Spleen (tissue), 11 donors: ENCODE results near the gene DDB1. TPM values are rescaled to one million over a fixed set of nuclear protein-coding genes. Genes with fewer than 3 reads are reported as not detected.

ENCODE experiments used
- DNase-seq: peaks from one replicate; pipeline ENCODE4 v3.0.0-alpha.2; 2020
- H3K27ac ChIP-seq, 8 donors: fragments of 200-600 bp; sonication (generic) in 7 of 8; 1 replicate in 4 of 8; 2 replicates in 4 of 8; pipeline versions ENCODE4 v1.5.0 to v1.8.0; 2016 to 2021; ENCODE audit warnings: inconsistent platforms in 4 of 8, mild to moderate bottlenecking in 4 of 8, moderate library complexity in 1 of 8
- H3K27me3 ChIP-seq, 7 donors: fragments of 200-600 bp; sonication (generic) in 6 of 7; replicated peaks in 1 of 7; 1 replicate in 4 of 7; 2 replicates in 3 of 7; pipeline versions ENCODE4 v1.5.0 to v1.8.0; 2016 to 2021; ENCODE audit warnings: inconsistent platforms in 3 of 7, mild to moderate bottlenecking in 1 of 7
- H3K36me3 ChIP-seq, 6 donors: fragments of 200-600 bp; sonication (generic) in 5 of 6; 1 replicate in 4 of 6; 2 replicates in 2 of 6; pipeline versions ENCODE4 v1.5.0 to v1.8.0; 2016 to 2021; ENCODE audit warnings: inconsistent platforms in 2 of 6
- H3K4me1 ChIP-seq, 6 donors: fragments of 200-600 bp; sonication (generic) in 5 of 6; 1 replicate in 3 of 6; 2 replicates in 3 of 6; pipeline versions ENCODE4 v1.5.0 to v1.8.0; 2016 to 2021; ENCODE audit warnings: inconsistent platforms in 3 of 6
- H3K4me3 ChIP-seq, 8 donors: fragments of 200-600 bp; sonication (generic) in 7 of 8; 1 replicate in 4 of 8; 2 replicates in 4 of 8; pipeline versions ENCODE4 v1.5.0 to v1.8.0; 2016 to 2021; ENCODE audit warnings: inconsistent platforms in 4 of 8, mild to moderate bottlenecking in 4 of 8, moderate library complexity in 2 of 8
- H3K9me3 ChIP-seq, 8 donors: fragments of 200-600 bp; sonication (generic) in 7 of 8; 1 replicate in 4 of 8; 2 replicates in 4 of 8; pipeline versions ENCODE4 v1.5.0 to v1.8.0; 2016 to 2021; ENCODE audit warnings: inconsistent platforms in 4 of 8
- POLR2A ChIP-seq, 3 donors: fragments of 450-650 bp; IDR thresholded peaks; one replicate each; pipeline ENCODE4 v1.5.1; 2017; ENCODE audit warnings: antibody characterized with exemption in 3 of 3, mild to moderate bottlenecking in 1 of 3
- POLR2AphosphoS5 ChIP-seq, 3 donors: sonication (generic); formaldehyde crosslinking; IDR thresholded peaks; one replicate each; pipeline ENCODE4 v1.5.1; 2017; ENCODE audit warnings: antibody characterized with exemption in 3 of 3
- WGBS, 5 donors: extraction: QIAGEN DNeasy Blood & Tissue Kit in 3 of 5; methylation state at CpG; one replicate each; pipeline versions ENCODE4 v1.1.5 to v1.1.7; 2013 to 2018; 5-methylcytosine and 5-hydroxymethylcytosine counted together
- intact Hi-C: fragments of 100-400 bp; cut with DNase I; formaldehyde crosslinking; loops from one replicate; pipeline ENCODE4 v1.15.0; 2023; ENCODE audit warnings: low total_unique reads
- polyA plus RNA-seq, 3 donors: library from polyadenylated mRNA; stranded (reverse); fragments of 200-250 nt; gene quantifications; one replicate each; pipeline ENCODE4 v1.2.1, GENCODE V29; 2013
- total RNA-seq, 7 donors: library from RNA; depleted of rRNA in 3 of 7; stranded (reverse); fragments of >200 nt in 3 of 7; fragmentation: NEBNext Ultra II Directional in 4 of 7; extraction: Animal tissue kit (Norgen Biotek cat#: 25700) in 4 of 7; gene quantifications; one replicate each; pipeline versions ENCODE4 v1.1.0 to v1.2.1, GENCODE V29; 2016 to 2021
- TF ChIP-seq, protein P1 (sequence below), 11 experiments: fragments of 200-600 bp in 7 of 11; fragments of 450-650 bp in 4 of 11; sonication (generic) in 4 of 11; IDR thresholded peaks in 8 of 11; conservative IDR thresholded peaks in 3 of 11; 1 replicate in 7 of 11; 2 replicates in 4 of 11; pipeline versions ENCODE4 v1.4.0 to v1.8.0; 2016 to 2021; ENCODE audit warnings: antibody characterized with exemption in 11 of 11, inconsistent platforms in 4 of 11, mild to moderate bottlenecking in 1 of 11
- donor health status: healthy with polysubstance abuse.
- donor health status: DM: no; HTN: no; CAD: no; lungs with moderate emphysema.
- donor health status: DM: no; HTN: no; CAD: no.
- donor health status: Bipolar disorder and iron deficiency.
- donor health status: healthy.
- donor health status: DM: no; HTN: no; CAD: no.
- donor health status: DM: yes; HTN: yes; CAD: no.

The DDB1 gene
- total and polyA plus RNA-seq, 10 donors = 68.7 to 157 (median 133) TPM

DNA sequence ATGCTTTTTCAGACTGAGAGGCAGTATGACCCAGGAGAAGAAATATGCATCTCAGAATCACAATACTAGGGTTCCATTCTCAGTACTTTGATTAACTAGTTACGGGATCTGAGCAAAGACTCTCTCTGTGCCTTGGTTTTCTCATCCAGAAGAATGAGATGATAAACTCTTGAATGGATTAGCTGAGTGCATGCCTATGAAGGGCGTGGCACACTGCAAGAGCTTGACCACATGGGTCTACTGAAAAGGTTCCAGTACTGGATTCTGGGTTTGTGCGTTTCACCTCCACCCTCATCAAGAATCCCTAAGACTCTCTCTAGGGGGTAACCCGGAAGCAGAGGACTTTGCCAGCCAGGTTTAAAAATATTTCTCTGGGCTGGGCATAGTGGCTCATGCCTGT, 66.3 kb downstream of the DDB1 start:
- no peak for TF ChIP-seq POLR2A (IDR thresholded peaks at IDR 0.05)
- TF ChIP-seq, protein P1, sequence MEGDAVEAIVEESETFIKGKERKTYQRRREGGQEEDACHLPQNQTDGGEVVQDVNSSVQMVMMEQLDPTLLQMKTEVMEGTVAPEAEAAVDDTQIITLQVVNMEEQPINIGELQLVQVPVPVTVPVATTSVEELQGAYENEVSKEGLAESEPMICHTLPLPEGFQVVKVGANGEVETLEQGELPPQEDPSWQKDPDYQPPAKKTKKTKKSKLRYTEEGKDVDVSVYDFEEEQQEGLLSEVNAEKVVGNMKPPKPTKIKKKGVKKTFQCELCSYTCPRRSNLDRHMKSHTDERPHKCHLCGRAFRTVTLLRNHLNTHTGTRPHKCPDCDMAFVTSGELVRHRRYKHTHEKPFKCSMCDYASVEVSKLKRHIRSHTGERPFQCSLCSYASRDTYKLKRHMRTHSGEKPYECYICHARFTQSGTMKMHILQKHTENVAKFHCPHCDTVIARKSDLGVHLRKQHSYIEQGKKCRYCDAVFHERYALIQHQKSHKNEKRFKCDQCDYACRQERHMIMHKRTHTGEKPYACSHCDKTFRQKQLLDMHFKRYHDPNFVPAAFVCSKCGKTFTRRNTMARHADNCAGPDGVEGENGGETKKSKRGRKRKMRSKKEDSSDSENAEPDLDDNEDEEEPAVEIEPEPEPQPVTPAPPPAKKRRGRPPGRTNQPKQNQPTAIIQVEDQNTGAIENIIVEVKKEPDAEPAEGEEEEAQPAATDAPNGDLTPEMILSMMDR (IDR thresholded peaks at IDR 0.05 in 8 of 11, conservative IDR thresholded peaks at IDR 0.05 in 3 of 11) = no peak
- no peak for TF ChIP-seq POLR2AphosphoS5 (IDR thresholded peaks at IDR 0.05)
- 82 to 97% (median 91%) methylated on average over 4 of the region's 4 CpGs for WGBS, 5 donors
- Histone ChIP-seq H3K27me3 (no peaks in the 10 kb centered on the region), H3K4me3 (no peak overlapping the region), H3K36me3 (no peaks in the 10 kb centered on the region), H3K27ac (no peak overlapping the region), H3K9me3 (no peaks in the 10 kb centered on the region), H3K4me1 (no peaks in the 10 kb centered on the region)
- DNase-seq = no peak
- intact Hi-C loops = no loop called here

DNA sequence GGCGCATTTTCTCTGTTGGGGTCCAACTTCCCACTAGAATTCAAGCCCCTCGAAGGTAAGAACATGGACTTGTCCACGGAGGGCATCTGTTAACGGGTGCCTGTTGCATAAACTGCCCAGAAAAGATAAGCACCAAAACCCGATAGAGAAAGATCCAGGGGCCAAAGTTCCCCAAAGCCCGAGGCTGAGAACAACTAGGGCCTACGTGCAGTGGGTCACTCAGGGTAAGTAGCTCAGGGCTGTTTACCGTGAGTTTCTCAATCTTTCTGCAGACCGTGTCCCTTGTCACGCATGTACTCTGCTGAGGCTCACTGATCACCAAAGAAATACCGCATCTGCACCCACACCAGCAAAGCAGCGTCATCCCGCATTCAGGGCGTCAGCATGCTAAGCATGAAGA, 67.5 kb downstream of the DDB1 start:
- WGBS, 5 donors = 89 to 95% (median 93%) methylated on average over 11 to 14 of the region's 14 CpGs
- intact Hi-C loops = no loop called here
- Histone ChIP-seq H3K4me3 (no peak overlapping the region), H3K27me3 (no peaks in the 10 kb centered on the region), H3K4me1 (no peaks in the 10 kb centered on the region), H3K36me3 (no peaks in the 10 kb centered on the region), H3K9me3 (no peaks in the 10 kb centered on the region), H3K27ac (no peak overlapping the region)
- TF ChIP-seq, protein P1 (IDR thresholded peaks at IDR 0.05 in 8 of 11, conservative IDR thresholded peaks at IDR 0.05 in 3 of 11) = no peak
- no peak for TF ChIP-seq POLR2AphosphoS5 (IDR thresholded peaks at IDR 0.05)
- TF ChIP-seq POLR2A (IDR thresholded peaks at IDR 0.05) = no peak
- DNase-seq = no peak

DNA sequence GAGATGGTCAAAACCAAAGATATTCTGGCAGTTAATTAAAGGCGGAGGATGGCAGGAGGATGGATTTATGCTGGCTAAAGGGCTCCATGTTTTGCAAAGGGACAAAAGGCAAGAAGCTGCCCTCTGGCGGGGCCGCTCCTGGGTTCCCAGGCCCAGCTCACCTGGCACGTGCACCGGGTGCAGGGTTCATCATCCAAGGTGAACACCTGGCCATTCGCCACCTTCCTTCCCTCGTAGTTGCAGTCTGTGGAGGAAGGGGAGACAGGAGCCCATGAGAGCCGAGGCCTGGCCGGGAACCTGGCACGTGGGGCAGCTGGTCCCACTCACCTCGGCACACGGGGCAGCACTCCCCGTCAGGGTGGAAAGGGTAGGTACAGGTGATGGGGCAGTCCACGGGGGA, 68.1 kb downstream of the DDB1 start:
- H3K9me3 ChIP-seq = no peaks in the 10 kb centered on the region
- intact Hi-C loops = no loop called here
- no peaks in the 10 kb centered on the region for H3K4me1 ChIP-seq
- H3K27me3 ChIP-seq = no peaks in the 10 kb centered on the region
- no peak for DNase-seq
- H3K4me3 ChIP-seq = no peak overlapping the region
- no peaks in the 10 kb centered on the region for H3K36me3 ChIP-seq
- no peak overlapping the region for H3K27ac ChIP-seq
- 89 to 98% (median 94%) methylated on average over 14 of the region's 14 CpGs for WGBS, 5 donors
- no peak for TF ChIP-seq POLR2A (IDR thresholded peaks at IDR 0.05)
- TF ChIP-seq POLR2AphosphoS5 (IDR thresholded peaks at IDR 0.05) = no peak
- TF ChIP-seq, protein P1 (IDR thresholded peaks at IDR 0.05 in 8 of 11, conservative IDR thresholded peaks at IDR 0.05 in 3 of 11) = no peak

DNA sequence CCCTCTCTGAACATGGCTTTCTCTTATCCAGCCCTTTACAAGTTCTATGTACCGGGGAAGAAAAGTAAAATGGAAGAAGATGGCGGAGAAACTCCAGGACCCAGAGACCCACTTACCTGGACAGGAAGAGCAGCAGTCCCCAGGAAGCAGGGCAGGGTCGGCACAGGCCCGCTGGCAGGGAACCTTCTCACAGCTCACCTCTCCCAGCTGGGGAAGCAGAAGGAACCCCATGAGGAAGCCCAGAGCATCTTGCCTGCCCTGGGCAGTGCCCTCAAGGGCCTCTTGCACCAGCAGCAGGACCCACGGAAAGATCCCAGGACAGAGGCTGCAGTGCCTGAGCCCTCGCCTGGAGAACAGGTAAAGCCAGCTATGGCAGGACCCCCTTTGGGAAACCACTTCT, 68.5 kb downstream of the DDB1 start:
- H3K4me1 ChIP-seq = no peaks in the 10 kb centered on the region
- no peak overlapping the region for H3K4me3 ChIP-seq
- intact Hi-C loops = no loop called here
- no peaks in the 10 kb centered on the region for H3K9me3 ChIP-seq
- H3K27ac ChIP-seq = no peak overlapping the region
- no peak for DNase-seq
- H3K27me3 ChIP-seq = no peaks in the 10 kb centered on the region
- TF ChIP-seq, protein P1 (IDR thresholded peaks at IDR 0.05 in 8 of 11, conservative IDR thresholded peaks at IDR 0.05 in 3 of 11) = no peak
- TF ChIP-seq POLR2AphosphoS5 (IDR thresholded peaks at IDR 0.05) (no peak), POLR2A (IDR thresholded peaks at IDR 0.05) (no peak)
- H3K36me3 ChIP-seq = no peaks in the 10 kb centered on the region
- 87 to 94% (median 90%) methylated on average over 6 of the region's 6 CpGs for WGBS, 5 donors
